ENCODE measurements around the gene FOXJ3.

FOXJ3 gene

DNA sequence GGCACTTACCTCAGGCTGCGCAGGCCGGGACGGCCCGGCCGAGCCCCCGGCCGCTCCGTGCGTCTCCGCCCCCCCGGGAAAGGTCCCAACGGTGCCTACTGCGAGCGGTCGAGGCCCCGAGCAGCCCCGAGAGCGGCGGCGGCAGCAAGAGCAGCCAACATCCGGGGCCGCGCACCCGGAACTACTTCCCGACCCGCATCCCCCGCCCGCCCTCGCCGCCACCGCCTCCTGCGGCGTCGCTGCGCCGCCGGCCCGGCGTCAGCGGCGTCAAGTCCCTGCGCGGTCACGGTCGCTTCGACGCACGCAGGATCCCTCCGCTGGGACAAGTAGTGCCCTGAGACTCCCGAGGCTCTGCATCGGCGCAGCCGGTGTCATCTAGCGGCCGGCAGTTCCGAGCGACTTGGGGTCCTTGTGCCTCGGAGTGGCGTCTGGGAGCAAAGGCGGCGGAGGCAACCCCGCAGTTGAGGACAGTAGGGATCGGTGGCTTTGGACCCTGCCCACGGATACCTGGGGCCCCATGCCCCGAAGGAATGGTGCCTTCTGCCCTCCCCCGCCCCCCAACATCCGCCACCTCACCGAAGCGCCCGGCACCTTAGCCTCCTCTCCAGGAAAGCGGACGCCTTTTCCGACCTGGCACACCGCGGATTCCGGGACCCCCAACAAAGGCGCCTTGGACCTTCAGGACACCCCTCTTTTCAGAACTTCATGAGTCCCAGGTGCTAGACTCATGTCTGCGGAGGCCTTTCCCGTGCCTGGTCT lies at the start of gene FOXJ3:
TSS of gene FOXJ3 (minus strand) at position 186 of the 759 bp plus-strand sequence. CDS start 24,142 bp downstream, outside the sequence.
- peak; percentile 96 for DNase-seq

DNA sequence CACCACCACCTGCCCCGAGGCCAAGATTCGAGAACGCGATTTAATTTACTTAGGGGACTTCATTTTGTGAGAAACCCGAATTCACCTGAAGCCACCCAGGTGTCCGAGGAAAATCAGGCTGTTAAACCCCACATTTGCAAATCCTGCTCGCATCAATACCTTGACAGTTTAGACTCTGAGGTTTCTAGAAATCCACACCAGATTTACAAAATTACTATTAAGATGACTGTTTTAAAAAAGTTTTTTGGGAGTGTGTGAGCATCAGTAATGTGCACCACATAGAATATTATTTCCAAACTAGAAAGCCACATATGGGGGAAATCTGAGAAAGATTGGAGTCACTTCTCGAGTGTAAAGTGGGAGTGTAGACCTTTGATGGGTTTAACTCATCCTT lies 46.2 kb upstream of the FOXJ3 start:
- DNase-seq = no peak

DNA sequence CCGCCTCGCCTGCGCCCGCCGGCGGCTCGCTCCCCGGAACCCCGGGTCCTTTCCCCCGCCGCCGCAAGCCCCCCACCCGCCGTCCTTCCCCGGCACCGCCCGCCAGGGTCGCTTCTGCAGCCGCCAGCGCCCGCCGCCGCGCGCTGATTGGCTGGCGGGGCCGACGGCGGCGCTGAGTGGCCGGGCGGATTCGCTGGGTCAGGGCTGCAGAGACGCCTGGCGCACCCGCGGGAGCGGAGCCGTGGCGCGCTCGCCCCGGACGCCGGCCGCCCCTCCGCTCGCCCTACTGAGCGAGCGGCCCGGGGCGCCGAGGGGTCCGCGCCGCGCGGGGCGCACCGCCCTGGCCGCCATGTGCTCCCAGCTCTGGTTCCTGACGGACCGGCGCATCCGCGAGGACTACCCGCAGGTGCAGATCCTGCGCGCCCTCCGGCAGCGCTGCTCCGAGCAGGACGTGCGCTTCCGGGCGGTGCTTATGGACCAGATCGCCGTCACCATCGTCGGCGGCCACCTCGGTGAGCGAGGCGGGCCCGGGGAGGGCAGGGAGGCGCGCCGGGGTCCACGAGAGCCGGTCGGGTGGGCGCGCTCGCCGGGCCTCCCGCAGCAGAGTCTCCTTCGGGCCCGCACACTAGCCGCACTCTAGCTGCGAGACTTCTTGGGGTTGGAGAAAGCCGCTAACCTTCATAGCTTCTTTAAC lies 45.7 kb upstream of the FOXJ3 start, which contains the start of gene RIMKLA:
TSS of gene RIMKLA (plus strand) at position 207 of the 694 bp plus-strand sequence. CDS start at position 350, 143 bp downstream.
- peak; percentile 87 for DNase-seq

DNA sequence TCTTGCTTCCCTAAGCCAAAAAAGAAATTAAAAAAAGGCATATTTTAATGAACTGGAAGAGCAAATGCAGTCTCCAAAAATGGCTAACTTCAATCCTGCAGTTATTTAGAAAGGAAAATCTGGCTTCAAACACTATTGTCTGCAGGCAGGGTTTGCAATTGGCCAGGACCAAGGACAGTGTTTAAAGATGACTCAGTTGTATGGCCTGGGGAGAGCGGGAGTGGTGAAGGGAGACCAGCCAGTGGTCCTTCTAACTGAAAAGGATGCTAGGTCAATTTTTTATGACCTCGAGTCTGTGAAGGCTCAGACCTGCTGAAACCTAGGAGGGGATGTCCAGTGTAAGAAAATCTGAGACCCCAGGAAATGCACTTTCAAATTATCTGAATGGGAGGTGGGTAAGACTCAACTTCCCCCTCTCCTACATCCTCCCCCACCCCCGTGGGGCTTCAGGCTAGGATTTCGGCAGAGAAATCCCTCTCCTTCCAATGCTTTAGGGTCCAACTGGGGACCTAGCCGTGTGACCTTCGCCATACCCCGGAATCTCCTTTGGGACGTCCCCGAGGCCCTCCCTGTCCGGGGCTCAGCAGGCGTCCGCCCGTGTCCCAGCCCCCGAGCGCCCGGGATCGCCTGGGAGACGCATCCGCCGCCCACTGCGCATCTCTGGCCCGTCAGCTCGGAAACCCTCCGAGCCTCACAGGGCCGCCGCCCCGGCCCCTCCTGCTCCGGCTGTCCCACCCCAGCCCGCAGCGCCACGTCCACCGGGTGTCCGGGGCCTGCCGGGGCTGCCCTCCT lies 45.0 kb upstream of the FOXJ3 start:
- peak; percentile 59 for DNase-seq

DNA sequence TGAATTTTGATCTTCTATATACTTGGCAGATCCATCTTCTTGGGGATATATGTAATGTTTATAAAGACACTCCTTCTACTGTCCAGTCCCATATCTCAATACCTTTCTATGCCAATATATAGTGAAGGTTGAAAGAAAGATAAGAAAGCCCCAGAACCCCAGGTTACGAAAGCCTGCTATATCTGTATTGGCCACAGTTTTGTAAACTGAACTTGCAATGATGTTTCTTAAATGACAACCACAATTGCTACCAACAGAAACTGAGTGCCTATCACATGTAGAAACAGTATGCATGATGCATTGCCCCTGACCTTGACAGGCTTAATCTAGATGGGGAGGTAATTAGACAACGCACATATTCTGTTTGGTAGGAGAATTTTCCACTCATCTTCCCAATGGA lies 37.8 kb upstream of the FOXJ3 start:
- no peak for DNase-seq

DNA sequence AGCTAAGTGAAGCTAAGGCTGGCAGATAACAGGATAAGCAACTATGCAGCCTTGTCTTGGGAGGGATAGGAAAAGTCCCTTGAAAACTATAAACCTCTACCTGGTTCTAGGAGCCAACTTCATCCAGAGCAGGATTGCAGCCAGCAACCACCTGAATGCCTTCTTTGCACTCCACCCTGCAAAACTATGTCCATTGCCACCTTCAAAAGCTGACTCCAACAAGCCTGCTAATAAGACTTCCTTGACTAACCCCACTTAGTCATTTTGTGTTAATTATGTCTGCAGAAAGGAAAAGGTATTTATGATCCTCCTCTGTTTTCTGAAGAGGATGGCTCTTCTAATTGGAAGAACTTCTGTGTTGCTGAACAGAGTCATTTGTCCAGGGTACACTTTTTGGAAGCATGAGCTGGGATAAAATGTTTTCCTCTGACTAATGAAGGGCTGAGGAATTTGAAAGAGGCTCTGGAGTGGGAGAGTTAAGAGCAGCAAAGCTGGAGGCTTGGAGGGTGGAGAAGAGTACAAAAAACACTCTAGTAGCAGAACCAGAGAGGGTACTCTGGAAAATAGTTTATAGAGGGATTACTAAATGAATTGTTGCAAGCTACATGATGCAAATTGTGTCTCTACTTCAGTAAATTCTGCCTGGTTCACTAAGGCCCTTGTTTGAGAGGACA lies 36.0 kb upstream of the FOXJ3 start:
- DNase-seq = no peak

DNA sequence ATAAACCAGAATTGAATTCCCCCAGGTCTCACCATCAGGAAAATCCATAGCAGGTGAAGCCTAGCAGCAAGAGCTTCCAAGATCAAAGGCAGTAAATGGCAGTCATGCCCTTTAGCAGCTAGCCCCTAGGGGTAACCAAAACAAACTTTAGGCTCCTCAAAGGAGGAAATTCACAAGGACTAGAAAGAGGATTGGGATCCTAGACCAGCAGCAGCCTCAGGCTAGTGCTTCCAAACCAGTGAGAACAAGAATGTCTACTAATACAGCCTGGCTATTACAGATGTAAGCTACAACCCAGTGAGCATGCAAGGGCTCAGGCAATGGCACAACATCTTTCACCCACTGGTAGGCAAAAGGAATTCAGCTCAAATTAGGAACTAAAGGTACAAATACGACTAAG lies 34.4 kb upstream of the FOXJ3 start:
- DNase-seq = no peak

GRCh38 chr1:42368096-42368795 lies 33.2 kb upstream of the FOXJ3 start:
- DNase-seq = no peak

DNA sequence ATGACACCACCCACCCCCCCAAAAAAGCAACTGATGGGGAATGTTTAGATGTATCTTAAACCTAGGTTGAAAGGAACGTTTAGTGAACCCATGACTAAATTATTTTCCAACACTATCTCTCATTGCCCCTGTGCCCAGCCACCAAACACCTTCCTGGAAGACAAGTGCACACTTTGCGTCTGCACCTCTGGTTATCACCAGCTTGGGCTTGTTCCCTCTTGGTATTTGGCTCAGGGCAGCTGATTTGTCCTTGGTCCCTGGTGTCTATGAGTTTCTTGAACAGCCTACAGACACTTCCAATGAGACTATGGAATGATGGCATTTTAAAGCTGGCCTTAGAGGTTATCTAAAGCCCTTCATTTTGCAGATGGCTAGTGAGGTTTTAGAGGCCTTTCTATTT lies 30.1 kb upstream of the FOXJ3 start:
- no peak for DNase-seq

DNA sequence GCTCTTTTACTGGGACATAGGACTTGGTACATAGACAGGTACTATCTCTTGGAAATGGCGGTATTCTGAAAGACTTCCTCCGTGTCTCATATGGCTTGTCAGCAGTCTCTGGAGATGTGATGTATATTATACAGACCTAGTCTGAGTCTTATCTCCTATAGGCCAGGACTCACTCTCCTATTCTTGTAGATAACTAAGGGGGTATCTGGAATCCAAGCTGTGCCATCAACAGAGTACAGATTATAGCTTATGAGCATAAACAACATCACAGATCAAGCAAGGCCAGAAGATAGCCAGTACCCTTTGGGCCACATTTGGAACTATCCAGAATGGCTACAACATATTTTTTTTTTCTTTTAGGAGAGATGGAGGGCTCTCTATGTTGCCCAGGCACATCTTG lies 29.5 kb upstream of the FOXJ3 start:
- DNase-seq = no peak

DNA sequence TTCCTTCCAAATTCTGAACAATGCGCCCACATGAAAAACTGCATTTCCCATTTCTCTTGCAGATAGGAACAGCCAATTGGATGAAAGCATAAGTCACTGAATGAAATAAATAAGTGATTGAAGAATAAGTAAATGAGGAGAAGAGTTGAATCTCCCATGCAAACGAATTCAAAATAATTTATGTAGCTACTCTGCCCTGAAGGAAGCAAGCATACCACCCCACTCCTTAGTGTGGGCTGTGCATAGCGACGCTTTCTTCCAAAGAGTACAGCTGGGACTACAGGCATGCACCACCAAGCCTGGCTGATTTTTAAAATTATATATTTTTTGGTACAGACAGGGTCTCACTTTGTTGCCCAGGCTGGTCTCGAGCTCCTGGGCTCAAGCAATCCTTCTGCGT lies 29.1 kb upstream of the FOXJ3 start:
- DNase-seq = no peak

DNA sequence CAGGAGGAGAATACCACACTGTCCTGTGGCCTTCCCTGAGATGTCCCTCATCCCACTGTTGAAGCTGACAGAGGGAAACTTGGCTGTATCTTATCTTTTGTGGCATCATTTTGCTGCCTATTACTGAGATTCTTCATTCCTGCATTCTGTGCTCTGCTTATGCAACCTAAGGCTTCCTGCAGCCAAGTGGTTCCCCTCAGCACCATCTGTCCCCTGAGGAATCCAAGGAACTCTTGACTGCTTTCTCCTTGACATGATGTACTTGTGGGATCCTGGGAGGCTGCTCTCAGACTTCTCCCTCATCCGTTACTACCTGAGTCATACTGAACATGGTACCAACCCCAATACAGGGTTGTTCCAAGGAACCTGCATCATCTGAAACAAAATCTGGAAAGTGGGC lies 24.4 kb upstream of the FOXJ3 start:
- no peak for DNase-seq

- DNase-seq = no peak
Observed at GRCh38 chr1:42358791-42359190, 23.8 kb upstream of the FOXJ3 start.

DNA sequence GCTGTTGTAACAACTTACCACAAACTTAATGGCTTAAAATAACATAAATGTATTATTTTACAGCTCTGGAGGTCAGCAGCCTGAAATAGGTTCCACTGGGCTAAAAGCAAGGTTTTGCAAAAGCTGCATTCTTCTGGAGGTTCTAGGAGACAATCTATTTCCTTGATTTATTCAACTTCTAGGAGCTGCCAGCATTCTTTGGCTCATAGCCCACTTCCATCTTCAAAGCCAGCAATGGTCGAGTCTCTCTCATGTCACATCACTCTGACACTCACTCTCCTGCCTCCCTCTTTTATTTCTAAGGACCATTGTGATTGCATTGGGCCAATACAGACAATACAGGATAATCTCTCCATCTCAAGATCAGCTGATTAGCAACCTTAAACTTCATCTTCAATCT lies 15.1 kb upstream of the FOXJ3 start:
- no peak for DNase-seq

DNA sequence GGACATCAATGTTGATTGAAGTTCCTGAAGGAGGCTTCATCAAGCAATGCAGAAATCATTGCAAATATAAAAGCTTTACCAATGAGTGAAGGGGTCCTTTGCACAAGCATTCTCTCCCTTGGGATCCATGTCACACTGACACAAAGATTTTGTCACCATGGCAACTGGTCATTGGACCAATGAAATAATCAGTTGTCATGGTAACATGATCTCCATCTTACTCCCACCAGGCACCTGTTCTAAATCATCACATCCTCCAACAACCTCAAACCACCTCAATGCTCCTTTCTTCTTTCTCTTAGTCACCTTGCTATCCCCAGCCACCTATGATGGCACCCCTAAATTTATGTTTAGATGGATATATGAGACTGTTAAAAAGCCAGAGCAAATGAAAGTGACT lies 13.5 kb upstream of the FOXJ3 start:
- peak; percentile 24 for DNase-seq

DNA sequence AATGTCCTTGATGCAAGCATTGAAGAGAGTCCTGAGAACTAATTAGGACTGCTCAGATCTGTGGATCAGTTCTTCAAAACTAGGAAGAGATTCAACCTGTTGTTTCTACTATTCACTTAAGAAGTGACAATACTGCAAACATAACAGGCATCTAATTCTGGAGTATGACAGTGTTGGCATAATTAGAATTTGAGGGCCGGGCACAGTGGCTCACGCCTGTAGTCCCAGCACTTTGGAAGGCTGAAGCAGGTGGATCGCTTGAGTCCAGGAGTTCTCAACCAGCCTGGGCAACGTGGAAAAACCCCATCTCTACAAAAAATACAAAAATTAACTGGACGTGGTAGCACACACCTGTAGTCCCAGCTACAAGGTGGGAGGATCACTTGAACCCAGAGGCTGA lies 8.0 kb upstream of the FOXJ3 start:
- no peak for DNase-seq

- peak; percentile 86 for DNase-seq
Observed at GRCh38 chr1:42340901-42341300, 5.9 kb upstream of the FOXJ3 start.

DNA sequence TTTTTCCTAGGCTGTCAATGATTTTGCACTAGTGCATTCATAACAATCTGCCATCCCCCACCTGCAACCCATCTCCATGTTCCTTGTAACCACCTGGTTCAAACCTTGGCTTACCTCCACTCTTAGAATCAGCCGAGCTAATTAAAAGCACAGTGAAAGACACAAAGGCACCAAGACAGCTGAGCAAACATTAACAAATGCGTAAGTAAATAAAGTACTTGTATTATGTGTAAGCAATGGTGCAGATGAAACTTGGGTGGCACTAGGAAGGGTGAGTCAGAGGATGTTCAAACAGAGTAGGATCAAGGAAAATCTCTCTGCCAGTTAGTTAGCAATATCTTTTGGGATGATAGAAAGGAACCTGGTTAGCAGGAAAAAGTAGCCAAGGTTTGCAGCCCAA lies 5.1 kb upstream of the FOXJ3 start:
- DNase-seq = peak; percentile 99

GRCh38 chr1:42336978-42337377 lies 1.9 kb upstream of the FOXJ3 start:
- no peak for DNase-seq

- DNase-seq = peak; percentile 82
Observed at GRCh38 chr1:42335809-42336518, 929 bp upstream of the FOXJ3 start.

DNA sequence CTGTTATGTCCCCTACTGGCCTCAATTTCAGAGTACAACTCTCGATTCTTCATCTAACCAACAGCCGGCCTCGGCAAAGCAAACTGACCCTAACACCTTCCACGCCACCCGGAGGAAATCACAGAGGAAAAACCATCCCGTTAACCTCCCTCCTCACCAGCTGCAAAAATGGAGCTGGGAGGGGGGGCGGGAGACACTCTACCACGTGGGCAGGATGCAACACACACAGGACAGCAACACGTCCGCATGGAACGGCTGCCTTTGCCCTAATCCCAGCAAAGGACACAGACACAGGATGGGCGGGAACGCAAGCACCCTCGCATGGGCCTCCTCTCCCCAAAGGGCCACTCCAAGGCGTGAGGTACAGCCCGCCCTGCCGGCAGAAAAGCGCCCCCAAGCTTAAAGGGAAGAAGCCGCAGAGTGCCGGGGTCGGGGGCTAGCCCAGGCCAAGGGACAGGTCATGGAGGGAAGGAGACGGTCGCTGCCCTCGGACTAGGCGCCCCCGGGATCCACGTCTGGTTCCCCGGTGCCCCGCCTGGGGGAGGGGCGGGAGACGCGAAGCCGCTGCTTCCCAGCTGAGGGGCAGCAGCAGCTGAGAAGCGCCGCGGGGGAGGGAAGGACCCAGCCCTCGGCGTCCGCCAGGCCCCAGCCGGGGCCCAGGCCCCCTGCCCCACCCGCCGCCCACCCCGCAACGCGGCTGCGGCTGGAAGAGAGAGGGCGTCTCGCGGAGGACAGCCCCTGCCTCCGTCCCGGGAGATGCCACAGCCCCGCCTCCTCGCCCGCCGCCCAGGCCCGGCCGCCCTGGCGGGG lies 590 bp downstream of the FOXJ3 start:
- peak; percentile 53 for DNase-seq
